T47D (cell line): ENCODE results near the gene FAM50B.

Experiments used
- DNase-seq, 2 experiments: peaks; one replicate each; pipeline versions ENCODE4 v3.0.0 to v3.0.0-alpha.2; 2011 to 2012; ENCODE audit warnings: low read depth in 1 of 2, low spot score in 1 of 2
- JUND ChIP-seq: IDR thresholded peaks from 2 replicates; pipeline ENCODE4 v1.6.1; 2012; ENCODE audit warnings: low read depth
- in situ Hi-C: cut with HindIII; loops from 2 replicates; pipeline ENCODE4 v1.10.0; 2016; ENCODE audit warnings: low sequenced_read_pairs, low pct_unique_long_range_greater_than_20kb

FAM50B gene

GRCh38 chr6:3809982-3810381 lies 39.2 kb upstream of the FAM50B start:
- DNase-seq: no peak
- no peak for TF ChIP-seq JUND
- in situ Hi-C loops: no loop called here

- DNase-seq: no peak
- TF ChIP-seq JUND: no peak
- in situ Hi-C loops: no loop called here
These were observed 38.0 kb upstream of the FAM50B start for GRCh38 chr6:3811191-3811590.

GRCh38 chr6:3812596-3812995 lies 36.6 kb upstream of the FAM50B start:
- DNase-seq: no peak
- in situ Hi-C loops: no loop called here
- TF ChIP-seq JUND: no peak

- DNase-seq: no peak
- in situ Hi-C loops: no loop called here
- TF ChIP-seq JUND: no peak
These were observed 35.9 kb upstream of the FAM50B start for GRCh38 chr6:3813150-3813780.

- no peak for TF ChIP-seq JUND
- in situ Hi-C loops: no loop called here
- no peak for DNase-seq
These were observed 35.3 kb upstream of the FAM50B start for GRCh38 chr6:3813918-3814317.

- no peak for DNase-seq
- in situ Hi-C loops: no loop called here
- no peak for TF ChIP-seq JUND
These were observed 34.6 kb upstream of the FAM50B start for GRCh38 chr6:3814539-3814938.

GRCh38 chr6:3816251-3816650 lies 32.9 kb upstream of the FAM50B start:
- peak in 1 of 2 experiments; percentile 67 for DNase-seq
- no peak for TF ChIP-seq JUND
- in situ Hi-C loops: no loop called here

- TF ChIP-seq JUND: no peak
- peak in 1 of 2 experiments; percentile 52 for DNase-seq
- in situ Hi-C loops: no loop called here
These were observed 29.7 kb upstream of the FAM50B start for GRCh38 chr6:3819161-3820110.

- in situ Hi-C loops: no loop called here
- DNase-seq: no peak
- no peak for TF ChIP-seq JUND
These were observed 28.6 kb upstream of the FAM50B start for GRCh38 chr6:3820563-3820962.

GRCh38 chr6:3822747-3823445 lies 26.3 kb upstream of the FAM50B start:
- DNase-seq: no peak
- no peak for TF ChIP-seq JUND
- in situ Hi-C loops: no loop called here

- no peak for DNase-seq
- in situ Hi-C loops: no loop called here
- no peak for TF ChIP-seq JUND
These were observed 25.5 kb upstream of the FAM50B start for GRCh38 chr6:3823671-3824070.

- in situ Hi-C loops: no loop called here
- no peak for TF ChIP-seq JUND
- DNase-seq: no peak
These were observed 23.8 kb upstream of the FAM50B start for GRCh38 chr6:3825331-3825831.
